Thoracic aorta (tissue), 2 donors: ENCODE data around the gene FOSL2. TPM values are rescaled to one million over a fixed set of nuclear protein-coding genes. Genes with fewer than 3 reads are reported as not detected.
"Not testable (repeated sequence)": the region's sequence is repeated elsewhere in the genome, so short reads cannot be mapped to it uniquely, and the experiment has no call there.

Experiments
- ATAC-seq: fragments of 150-250 bp; one replicate; pipeline ENCODE4 v1.8.0; 2017; ENCODE audit warnings: low read depth; ENCODE audit not compliant: insufficient number of reproducible peaks, low FRiP score
- DNase-seq: peaks from one replicate; pipeline ENCODE4 v3.0.0-alpha.2; 2020; ENCODE audit warnings: low spot score
- H3K27ac ChIP-seq, 2 donors: fragments of 200-600 bp; sonication (generic); 1 replicate in 1 of 2; 2 replicates in 1 of 2; pipeline ENCODE4 v1.5.1; 2016; ENCODE audit warnings: mild to moderate bottlenecking in 2 of 2, moderate library complexity in 2 of 2
- H3K27me3 ChIP-seq: fragments of 200-600 bp; sonication (generic); replicated peaks from 2 replicates; pipeline ENCODE4 v1.6.0; 2016; ENCODE audit warnings: mild to moderate bottlenecking; ENCODE audit not compliant: insufficient read depth
- H3K36me3 ChIP-seq: fragments of 200-600 bp; sonication (generic); one replicate; pipeline ENCODE4 v1.5.1; 2016
- H3K4me1 ChIP-seq, 2 donors: fragments of 200-600 bp; sonication (generic); 1 replicate in 1 of 2; 2 replicates in 1 of 2; pipeline versions ENCODE4 v1.5.1 to v1.6.0; 2016; ENCODE audit warnings: low read depth in 2 of 2, mild to moderate bottlenecking in 1 of 2; ENCODE audit not compliant: control insufficient read depth in 1 of 2
- H3K4me3 ChIP-seq: fragments of 200-600 bp; sonication (generic); 2 replicates; pipeline ENCODE4 v1.5.1; 2016; ENCODE audit warnings: mild to moderate bottlenecking
- H3K9me3 ChIP-seq: fragments of 200-600 bp; sonication (generic); 2 replicates; pipeline ENCODE4 v1.5.1; 2016
- total RNA-seq, 2 donors: library from RNA; depleted of rRNA; stranded (reverse); fragments of >200 nt; gene quantifications; one replicate each; pipeline versions ENCODE4 v1.1.0 to v1.2.3, GENCODE V29; 2016
- TF ChIP-seq, protein P1 (sequence below): fragments of 200-600 bp; sonication (generic); IDR thresholded peaks from one replicate; pipeline ENCODE4 v1.5.1; 2019; ENCODE audit warnings: antibody characterized with exemption

The FOSL2 gene
- total RNA-seq, 2 donors from 2014 or later: 188 to 311 TPM

DNA sequence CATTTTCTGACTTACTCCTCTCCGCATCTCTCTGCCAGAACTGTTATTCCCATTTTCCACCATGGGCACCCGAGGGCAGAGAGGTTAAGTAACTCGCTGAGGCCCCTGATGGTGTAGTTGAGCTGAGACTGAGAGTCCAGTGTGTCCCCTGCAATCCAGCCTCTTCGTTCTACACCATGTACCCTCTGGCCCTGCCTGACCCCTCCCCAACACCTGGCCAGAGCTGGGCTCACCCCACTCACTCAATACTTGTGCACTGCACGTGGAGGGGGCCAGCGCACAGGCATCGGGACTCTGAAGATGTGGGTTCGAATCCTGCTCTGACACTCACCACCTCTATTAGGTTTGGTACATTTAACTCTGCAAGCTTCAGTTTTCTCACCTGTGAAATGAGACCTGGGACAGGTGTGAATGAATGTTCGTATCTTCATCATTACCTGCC is 24.3 kb upstream of the FOSL2 start:
- H3K4me3 ChIP-seq: no peak overlapping the region
- H3K27me3 ChIP-seq: no peaks in the 10 kb centered on the region
- no peaks in the 10 kb centered on the region for H3K36me3 ChIP-seq
- H3K4me1 ChIP-seq: no peaks in the 10 kb centered on the region
- no peaks in the 10 kb centered on the region for H3K9me3 ChIP-seq
- no peak overlapping the region for H3K27ac ChIP-seq
- DNase-seq (no peak), ATAC-seq (no peak)
- TF ChIP-seq, protein P1, sequence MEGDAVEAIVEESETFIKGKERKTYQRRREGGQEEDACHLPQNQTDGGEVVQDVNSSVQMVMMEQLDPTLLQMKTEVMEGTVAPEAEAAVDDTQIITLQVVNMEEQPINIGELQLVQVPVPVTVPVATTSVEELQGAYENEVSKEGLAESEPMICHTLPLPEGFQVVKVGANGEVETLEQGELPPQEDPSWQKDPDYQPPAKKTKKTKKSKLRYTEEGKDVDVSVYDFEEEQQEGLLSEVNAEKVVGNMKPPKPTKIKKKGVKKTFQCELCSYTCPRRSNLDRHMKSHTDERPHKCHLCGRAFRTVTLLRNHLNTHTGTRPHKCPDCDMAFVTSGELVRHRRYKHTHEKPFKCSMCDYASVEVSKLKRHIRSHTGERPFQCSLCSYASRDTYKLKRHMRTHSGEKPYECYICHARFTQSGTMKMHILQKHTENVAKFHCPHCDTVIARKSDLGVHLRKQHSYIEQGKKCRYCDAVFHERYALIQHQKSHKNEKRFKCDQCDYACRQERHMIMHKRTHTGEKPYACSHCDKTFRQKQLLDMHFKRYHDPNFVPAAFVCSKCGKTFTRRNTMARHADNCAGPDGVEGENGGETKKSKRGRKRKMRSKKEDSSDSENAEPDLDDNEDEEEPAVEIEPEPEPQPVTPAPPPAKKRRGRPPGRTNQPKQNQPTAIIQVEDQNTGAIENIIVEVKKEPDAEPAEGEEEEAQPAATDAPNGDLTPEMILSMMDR: no peak

- H3K36me3 ChIP-seq: no peaks in the 10 kb centered on the region
These were observed 23.3 kb upstream of the FOSL2 start for GRCh38 chr2:28369358-28369757.

DNA sequence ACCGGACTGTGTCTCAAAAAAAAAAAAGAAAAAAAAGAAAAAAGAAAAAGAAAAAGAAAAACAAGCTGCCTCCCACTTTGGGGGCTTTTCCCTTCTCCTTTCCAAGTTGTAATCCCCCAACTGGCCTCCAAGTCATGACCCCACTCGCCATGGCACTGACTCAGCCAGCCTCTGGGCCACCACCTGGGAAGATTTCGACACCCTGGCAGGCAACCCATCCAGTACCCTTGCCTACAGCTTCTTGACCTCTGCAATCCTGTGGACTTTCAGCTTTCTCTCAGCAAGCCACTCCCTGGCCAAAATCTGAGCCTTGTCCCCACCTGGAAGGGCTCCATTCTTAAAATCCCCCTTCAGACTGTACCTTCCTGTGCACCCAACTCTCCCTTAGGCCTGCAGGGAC is 22.3 kb upstream of the FOSL2 start:
- Histone ChIP-seq H3K36me3 (no peaks in the 10 kb centered on the region), H3K9me3 (no peaks in the 10 kb centered on the region), H3K27ac (no peak overlapping the region), H3K4me3 (no peak overlapping the region), H3K4me1 (no peaks in the 10 kb centered on the region), H3K27me3 (no peaks in the 10 kb centered on the region)
- DNase-seq (no peak), ATAC-seq (no peak)
- TF ChIP-seq, protein P1: no peak

More at GRCh38 chr2:28369358-28369757, 23.3 kb upstream of the FOSL2 start:
- ATAC-seq (no peak), DNase-seq (no peak)
- H3K27ac ChIP-seq: no peak overlapping the region
- H3K27me3 ChIP-seq: no peaks in the 10 kb centered on the region
- TF ChIP-seq, protein P1: no peak
- no peak overlapping the region for H3K4me3 ChIP-seq
- no peaks in the 10 kb centered on the region for H3K9me3 ChIP-seq
- H3K4me1 ChIP-seq: no peaks in the 10 kb centered on the region

GRCh38 chr2:28371728-28372127 is 20.9 kb upstream of the FOSL2 start:
- not testable (repeated sequence) for H3K27me3 ChIP-seq, DNase-seq, H3K36me3 ChIP-seq, H3K9me3 ChIP-seq, H3K27ac ChIP-seq, H3K4me1 ChIP-seq, H3K4me3 ChIP-seq, ATAC-seq

GRCh38 chr2:28373854-28374253 is 18.8 kb upstream of the FOSL2 start:
- Histone ChIP-seq H3K27ac (no peak overlapping the region), H3K4me1 (no peaks in the 10 kb centered on the region), H3K27me3 (no peaks in the 10 kb centered on the region), H3K9me3 (no peaks in the 10 kb centered on the region), H3K4me3 (no peak overlapping the region), H3K36me3 (no peaks in the 10 kb centered on the region)
- DNase-seq: no peak
- no peak for ATAC-seq
- TF ChIP-seq, protein P1: no peak

GRCh38 chr2:28374331-28374730 is 18.3 kb upstream of the FOSL2 start:
- DNase-seq: no peak
- Histone ChIP-seq H3K27ac (no peak overlapping the region), H3K9me3 (no peaks in the 10 kb centered on the region), H3K36me3 (no peaks in the 10 kb centered on the region), H3K4me1 (no peaks in the 10 kb centered on the region), H3K4me3 (no peak overlapping the region), H3K27me3 (no peaks in the 10 kb centered on the region)
- no peak for ATAC-seq
- TF ChIP-seq, protein P1: no peak
